Measurements from ENCODE around the gene LTN1.
"Not testable (repeated sequence)": the region's sequence is repeated elsewhere in the genome, so short reads cannot be mapped to it uniquely, and the experiment has no call there.

Gene LTN1

GRCh38 chr21:28992526-28993292, at the start of gene LTN1:
Gene LTN1, minus strand, starts transcription at chr21:28992877. Its CDS starts 72 bp downstream, at chr21:28992805.
- peak; percentile 99 for DNase-seq (ENCODE audit: low read depth)

GRCh38 chr21:29034678-29035077, 42.0 kb upstream of the LTN1 start:
- DNase-seq (ENCODE audit: low read depth), result no peak

- DNase-seq (ENCODE audit: low read depth), result peak; percentile 71
Observed at GRCh38 chr21:29033871-29034270, 41.2 kb upstream of the LTN1 start.

- no peak for DNase-seq (ENCODE audit: low read depth)
Observed at GRCh38 chr21:29033301-29033700, 40.6 kb upstream of the LTN1 start.

GRCh38 chr21:29030909-29031308, 38.2 kb upstream of the LTN1 start:
- DNase-seq (ENCODE audit: low read depth), result no peak

- no peak for DNase-seq (ENCODE audit: low read depth)
Observed at GRCh38 chr21:29029524-29029923, 36.8 kb upstream of the LTN1 start.

- DNase-seq (ENCODE audit: low read depth), result no peak
Observed at GRCh38 chr21:29025328-29025713, 32.6 kb upstream of the LTN1 start.

GRCh38 chr21:29024474-29025327, 32.0 kb upstream of the LTN1 start, which contains the start of gene USP16:
Gene USP16, plus strand, starts transcription at chr21:29024668. Its CDS starts 3,246 bp downstream, at chr21:29027914.
- DNase-seq (ENCODE audit: low read depth), result peak; percentile 100

GRCh38 chr21:29022166-29022565, 29.5 kb upstream of the LTN1 start:
- DNase-seq (ENCODE audit: low read depth), result no peak

- peak; percentile 35 for DNase-seq (ENCODE audit: low read depth)
Observed at GRCh38 chr21:29018540-29018939, 25.9 kb upstream of the LTN1 start.

GRCh38 chr21:29017639-29018237, 25.1 kb upstream of the LTN1 start:
- DNase-seq (ENCODE audit: low read depth), result no peak

GRCh38 chr21:29011236-29011635, 18.6 kb upstream of the LTN1 start:
- not testable (repeated sequence) for DNase-seq (ENCODE audit: low read depth)

GRCh38 chr21:29008367-29008766, 15.7 kb upstream of the LTN1 start:
- DNase-seq (ENCODE audit: low read depth), result no peak

GRCh38 chr21:29007810-29008209, 15.1 kb upstream of the LTN1 start:
- DNase-seq (ENCODE audit: low read depth), result no peak

GRCh38 chr21:29007135-29007534, 14.5 kb upstream of the LTN1 start:
- no peak for DNase-seq (ENCODE audit: low read depth)

GRCh38 chr21:29005696-29006095, 13.0 kb upstream of the LTN1 start:
- peak; percentile 63 for DNase-seq (ENCODE audit: low read depth)

- DNase-seq (ENCODE audit: low read depth), result peak; percentile 97
Observed at GRCh38 chr21:29002442-29003144, 9.9 kb upstream of the LTN1 start.

GRCh38 chr21:28993293-28993629, 584 bp upstream of the LTN1 start:
- DNase-seq (ENCODE audit: low read depth), result no peak

GRCh38 chr21:28991861-28992525, 684 bp downstream of the LTN1 start:
- DNase-seq (ENCODE audit: low read depth), result no peak

GRCh38 chr21:28988146-28988545, 4.5 kb downstream of the LTN1 start:
- peak; percentile 52 for DNase-seq (ENCODE audit: low read depth)

GRCh38 chr21:28986677-28987076, 6.0 kb downstream of the LTN1 start:
- DNase-seq (ENCODE audit: low read depth), result no peak

- no peak for DNase-seq (ENCODE audit: low read depth)
Observed at GRCh38 chr21:28982637-28983036, 10.0 kb downstream of the LTN1 start.
